ENCODE measurements around the gene MYOG.

The MYOG gene

DNA sequence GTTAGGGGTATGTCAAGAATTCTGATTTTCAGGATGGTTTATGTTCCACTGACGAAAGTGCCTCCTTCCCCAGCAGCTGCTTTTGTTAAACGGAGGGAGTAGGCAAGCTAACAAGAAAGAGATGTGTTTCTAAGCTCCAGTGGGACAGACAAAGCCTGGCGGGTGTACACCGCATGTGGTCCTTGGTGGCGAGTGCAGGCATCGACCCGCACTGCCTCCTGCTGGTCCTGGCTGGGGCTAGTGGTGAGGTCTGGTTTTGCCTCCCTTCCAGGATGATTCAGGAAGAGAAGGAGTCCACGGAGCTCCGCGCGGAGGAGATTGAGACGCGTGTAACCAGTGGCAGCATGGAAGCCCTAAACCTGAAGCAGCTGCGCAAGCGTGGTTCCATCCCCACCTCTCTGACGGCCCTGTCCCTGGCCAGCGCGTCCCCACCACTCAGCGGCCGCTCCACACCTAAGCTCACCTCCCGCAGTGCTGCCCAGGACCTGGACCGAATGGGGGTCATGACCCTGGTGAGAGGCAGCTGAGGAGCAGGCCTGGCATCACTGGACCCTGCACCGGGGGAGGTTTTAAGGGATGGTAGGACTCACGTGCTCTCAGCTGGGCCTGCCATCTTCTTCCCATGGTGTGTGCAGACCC lies 30.5 kb downstream of the MYOG start:
- Histone ChIP-seq H3K4me3 (ENCODE audit: insufficient read length, low read depth) (no peak overlapping the region), H3K36me3 (ENCODE audit: insufficient read depth, insufficient read length, low read length) (peaks cover 18% of the 10 kb centered on the region), H3K27me3 (ENCODE audit: insufficient read depth, insufficient read length) (no peaks in the 10 kb centered on the region), H3K4me1 (ENCODE audit: insufficient read depth, insufficient read length) (peaks cover 39% of the 10 kb centered on the region), H3K9me3 (ENCODE audit: insufficient read depth, low read length) (no peaks in the 10 kb centered on the region), H3K9ac (ENCODE audit: insufficient read length, low read depth) (no peak overlapping the region)
- DNase-seq (ENCODE audit: low read depth, low spot score): peak; percentile 54
- TF ChIP-seq SUZ12 (IDR thresholded peaks at IDR 0.05; ENCODE audit: extremely low read depth, insufficient read depth, insufficient read length) (no peak), YY1 (IDR thresholded peaks at IDR 0.05; ENCODE audit: insufficient read depth, insufficient read length) (no peak), ZNF274 (IDR thresholded peaks at IDR 0.05; ENCODE audit: low read depth, low read length) (no peak)

DNA sequence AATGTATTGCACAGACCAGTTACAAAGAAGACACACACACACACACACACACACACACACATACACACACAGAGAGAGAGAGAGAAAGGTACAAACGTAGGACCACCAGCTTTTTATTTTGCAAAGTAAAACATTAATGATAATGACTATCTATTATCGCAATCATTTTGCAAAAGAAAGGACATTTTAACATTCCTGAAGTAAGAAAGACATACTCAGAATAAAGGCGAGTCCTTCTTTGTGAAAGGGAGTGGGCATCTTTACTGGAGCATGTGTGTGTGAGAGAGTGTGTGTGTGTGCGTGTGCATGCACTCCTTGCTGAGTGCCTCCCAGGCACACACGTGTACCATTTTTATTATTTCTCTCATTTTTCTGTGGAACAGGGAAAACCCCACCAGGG lies 31.2 kb downstream of the MYOG start:
- no peak overlapping the region for H3K4me3 ChIP-seq (ENCODE audit: insufficient read length, low read depth)
- no peaks in the 10 kb centered on the region for H3K27me3 ChIP-seq (ENCODE audit: insufficient read depth, insufficient read length)
- H3K36me3 ChIP-seq (ENCODE audit: insufficient read depth, insufficient read length, low read length): peaks cover 15% of the 10 kb centered on the region
- DNase-seq (ENCODE audit: low read depth, low spot score): no peak
- TF ChIP-seq ZNF274 (IDR thresholded peaks at IDR 0.05; ENCODE audit: low read depth, low read length) (no peak), SUZ12 (IDR thresholded peaks at IDR 0.05; ENCODE audit: extremely low read depth, insufficient read depth, insufficient read length) (no peak), YY1 (IDR thresholded peaks at IDR 0.05; ENCODE audit: insufficient read depth, insufficient read length) (no peak)
- peaks cover 37% of the 10 kb centered on the region for H3K4me1 ChIP-seq (ENCODE audit: insufficient read depth, insufficient read length)
- no peaks in the 10 kb centered on the region for H3K9me3 ChIP-seq (ENCODE audit: insufficient read depth, low read length)
- H3K9ac ChIP-seq (ENCODE audit: insufficient read length, low read depth): no peak overlapping the region

DNA sequence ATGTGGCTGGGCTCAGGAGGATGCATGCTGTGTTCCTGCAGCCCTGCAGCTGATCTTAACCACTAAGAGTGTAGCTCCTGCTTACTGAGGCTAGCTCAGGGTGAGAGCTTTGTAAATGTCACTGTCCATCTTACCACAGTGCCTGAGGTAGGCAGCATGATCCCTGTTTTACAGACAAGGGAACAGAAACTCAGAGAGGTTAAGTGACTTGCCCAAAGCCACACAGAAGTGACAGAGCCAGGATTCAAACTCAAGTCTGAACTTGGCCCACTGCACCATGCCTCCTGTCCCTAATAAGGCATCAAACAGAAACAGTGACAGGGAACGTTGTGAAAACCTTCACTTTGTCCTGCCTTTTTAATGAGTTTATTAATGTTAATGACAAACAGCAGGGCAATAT lies 31.6 kb downstream of the MYOG start:
- no peak for TF ChIP-seq ZNF274 (IDR thresholded peaks at IDR 0.05; ENCODE audit: low read depth, low read length)
- TF ChIP-seq YY1 (IDR thresholded peaks at IDR 0.05; ENCODE audit: insufficient read depth, insufficient read length): no peak
- TF ChIP-seq SUZ12 (IDR thresholded peaks at IDR 0.05; ENCODE audit: extremely low read depth, insufficient read depth, insufficient read length): no peak
- H3K9me3 ChIP-seq (ENCODE audit: insufficient read depth, low read length): no peaks in the 10 kb centered on the region
- no peaks in the 10 kb centered on the region for H3K27me3 ChIP-seq (ENCODE audit: insufficient read depth, insufficient read length)
- no peak for DNase-seq (ENCODE audit: low read depth, low spot score)
- H3K9ac ChIP-seq (ENCODE audit: insufficient read length, low read depth): no peak overlapping the region
- peaks cover 39% of the 10 kb centered on the region for H3K4me1 ChIP-seq (ENCODE audit: insufficient read depth, insufficient read length)
- no peak overlapping the region for H3K4me3 ChIP-seq (ENCODE audit: insufficient read length, low read depth)
- peaks cover 13% of the 10 kb centered on the region for H3K36me3 ChIP-seq (ENCODE audit: insufficient read depth, insufficient read length, low read length)

DNA sequence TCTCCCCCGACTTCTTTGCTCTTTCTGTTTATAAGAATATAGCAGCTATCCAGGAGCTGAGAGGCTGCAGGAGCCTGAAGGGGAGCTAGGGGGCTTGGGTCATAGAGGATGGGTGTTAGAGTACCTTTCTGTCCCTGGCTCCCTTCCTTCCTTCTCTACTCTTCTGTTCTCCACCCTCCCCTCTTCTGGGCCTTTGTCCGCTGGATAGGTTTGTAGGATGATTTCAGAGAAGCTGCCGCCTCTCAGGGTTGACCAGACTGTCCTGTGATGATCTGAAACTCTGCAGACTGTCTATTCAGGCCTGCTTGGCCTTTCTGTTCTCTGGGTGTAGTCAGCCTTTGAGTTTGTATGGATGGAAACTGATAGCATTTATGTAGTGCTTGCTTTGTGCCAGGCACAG lies 33.2 kb downstream of the MYOG start:
- DNase-seq (ENCODE audit: low read depth, low spot score): no peak
- Histone ChIP-seq H3K36me3 (ENCODE audit: insufficient read depth, insufficient read length, low read length) (peaks cover 13% of the 10 kb centered on the region), H3K4me1 (ENCODE audit: insufficient read depth, insufficient read length) (peaks cover 35% of the 10 kb centered on the region), H3K27me3 (ENCODE audit: insufficient read depth, insufficient read length) (no peaks in the 10 kb centered on the region), H3K4me3 (ENCODE audit: insufficient read length, low read depth) (no peak overlapping the region), H3K9ac (ENCODE audit: insufficient read length, low read depth) (no peak overlapping the region), H3K9me3 (ENCODE audit: insufficient read depth, low read length) (no peaks in the 10 kb centered on the region)
- TF ChIP-seq ZNF274 (IDR thresholded peaks at IDR 0.05; ENCODE audit: low read depth, low read length): no peak
- TF ChIP-seq SUZ12 (IDR thresholded peaks at IDR 0.05; ENCODE audit: extremely low read depth, insufficient read depth, insufficient read length): no peak
- no peak for TF ChIP-seq YY1 (IDR thresholded peaks at IDR 0.05; ENCODE audit: insufficient read depth, insufficient read length)

DNA sequence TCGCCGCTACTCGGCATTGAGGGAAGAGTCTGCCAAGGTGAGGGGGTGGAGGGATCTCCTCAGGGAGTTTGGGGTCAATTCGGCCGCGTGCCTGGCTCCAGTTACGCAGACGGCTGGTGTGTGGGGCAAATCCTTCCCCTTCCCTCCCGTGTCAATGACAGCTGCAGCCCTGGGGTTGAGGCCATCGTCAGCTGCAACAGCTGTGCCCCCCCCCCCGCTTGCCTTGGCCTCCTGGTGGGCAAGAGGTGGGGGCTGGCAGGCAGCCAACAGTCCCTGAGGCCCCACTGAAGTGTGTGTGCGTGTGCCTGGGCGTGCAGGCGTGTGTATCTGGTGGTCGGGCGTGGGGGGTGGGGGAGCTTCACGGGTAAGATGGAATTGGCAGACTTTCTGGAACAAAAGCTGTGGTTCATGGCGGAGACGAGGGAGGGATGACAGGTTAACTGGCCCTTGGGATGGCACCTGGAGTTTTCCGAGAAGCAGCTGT lies 33.9 kb downstream of the MYOG start:
- no peak for DNase-seq (ENCODE audit: low read depth, low spot score)
- no peak overlapping the region for H3K9ac ChIP-seq (ENCODE audit: insufficient read length, low read depth)
- H3K4me3 ChIP-seq (ENCODE audit: insufficient read length, low read depth): no peak overlapping the region
- H3K9me3 ChIP-seq (ENCODE audit: insufficient read depth, low read length): no peaks in the 10 kb centered on the region
- TF ChIP-seq ZNF274 (IDR thresholded peaks at IDR 0.05; ENCODE audit: low read depth, low read length) (no peak), YY1 (IDR thresholded peaks at IDR 0.05; ENCODE audit: insufficient read depth, insufficient read length) (no peak), SUZ12 (IDR thresholded peaks at IDR 0.05; ENCODE audit: extremely low read depth, insufficient read depth, insufficient read length) (no peak)
- H3K27me3 ChIP-seq (ENCODE audit: insufficient read depth, insufficient read length): no peaks in the 10 kb centered on the region
- H3K36me3 ChIP-seq (ENCODE audit: insufficient read depth, insufficient read length, low read length): peaks cover 13% of the 10 kb centered on the region
- peaks cover 34% of the 10 kb centered on the region for H3K4me1 ChIP-seq (ENCODE audit: insufficient read depth, insufficient read length)

DNA sequence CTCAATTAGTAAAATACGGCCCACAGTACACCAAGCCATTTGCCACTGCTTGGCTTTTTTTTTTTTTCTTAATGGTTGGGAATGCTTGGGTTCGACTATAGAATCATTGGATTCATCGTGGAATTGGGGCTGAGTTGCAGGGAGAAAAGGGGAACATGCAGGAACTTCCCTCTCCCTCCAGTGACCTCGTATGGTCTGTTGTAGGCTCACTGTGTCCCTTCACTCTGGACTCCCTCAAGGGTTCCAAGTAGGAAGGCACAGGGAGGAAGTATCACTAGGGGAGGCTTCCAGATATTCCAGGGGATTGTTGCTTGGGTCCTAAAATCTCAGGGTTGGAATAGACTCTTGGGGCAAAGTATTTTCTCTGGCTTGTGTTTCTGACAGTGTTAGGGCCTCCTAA lies 35.0 kb downstream of the MYOG start:
- Histone ChIP-seq H3K4me3 (ENCODE audit: insufficient read length, low read depth) (no peak overlapping the region), H3K9me3 (ENCODE audit: insufficient read depth, low read length) (no peaks in the 10 kb centered on the region), H3K36me3 (ENCODE audit: insufficient read depth, insufficient read length, low read length) (peaks cover 11% of the 10 kb centered on the region), H3K9ac (ENCODE audit: insufficient read length, low read depth) (no peak overlapping the region), H3K27me3 (ENCODE audit: insufficient read depth, insufficient read length) (no peaks in the 10 kb centered on the region), H3K4me1 (ENCODE audit: insufficient read depth, insufficient read length) (peaks cover 27% of the 10 kb centered on the region)
- no peak for DNase-seq (ENCODE audit: low read depth, low spot score)
- no peak for TF ChIP-seq ZNF274 (IDR thresholded peaks at IDR 0.05; ENCODE audit: low read depth, low read length)
- no peak for TF ChIP-seq YY1 (IDR thresholded peaks at IDR 0.05; ENCODE audit: insufficient read depth, insufficient read length)
- TF ChIP-seq SUZ12 (IDR thresholded peaks at IDR 0.05; ENCODE audit: extremely low read depth, insufficient read depth, insufficient read length): no peak

DNA sequence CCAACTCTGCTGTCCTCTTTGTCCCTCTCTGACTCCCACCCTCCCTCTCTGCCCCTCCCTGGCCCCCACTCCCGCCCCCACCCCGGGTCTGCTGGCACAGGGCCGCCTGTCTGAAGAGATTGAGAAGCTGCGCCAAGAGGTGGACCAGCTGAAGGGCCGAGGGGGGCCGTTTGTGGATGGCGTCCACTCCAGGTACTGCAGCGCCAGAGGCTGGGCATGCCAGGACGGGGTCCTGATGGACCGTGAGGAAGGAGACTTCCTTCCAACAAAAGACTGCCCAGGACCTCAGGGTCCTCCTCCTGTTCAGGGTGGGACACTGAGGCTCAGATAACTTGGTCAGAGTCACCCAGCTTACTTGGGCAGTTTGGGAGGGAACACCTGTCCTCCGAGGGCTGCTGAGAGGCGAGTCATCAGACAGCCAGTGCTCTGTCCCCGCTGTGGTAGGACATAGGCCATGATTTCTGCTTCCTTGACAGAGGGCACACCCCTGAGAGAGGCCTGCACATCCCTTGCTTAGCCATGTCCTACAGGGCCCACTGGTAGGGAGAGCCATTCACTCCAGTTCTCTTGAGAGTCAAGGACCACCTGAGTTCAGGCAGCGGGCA lies 36.1 kb downstream of the MYOG start:
- H3K9me3 ChIP-seq (ENCODE audit: insufficient read depth, low read length): no peaks in the 10 kb centered on the region
- no peaks in the 10 kb centered on the region for H3K27me3 ChIP-seq (ENCODE audit: insufficient read depth, insufficient read length)
- no peak for DNase-seq (ENCODE audit: low read depth, low spot score)
- H3K36me3 ChIP-seq (ENCODE audit: insufficient read depth, insufficient read length, low read length): peaks cover 10% of the 10 kb centered on the region
- no peak for TF ChIP-seq YY1 (IDR thresholded peaks at IDR 0.05; ENCODE audit: insufficient read depth, insufficient read length)
- no peak for TF ChIP-seq SUZ12 (IDR thresholded peaks at IDR 0.05; ENCODE audit: extremely low read depth, insufficient read depth, insufficient read length)
- no peak for TF ChIP-seq ZNF274 (IDR thresholded peaks at IDR 0.05; ENCODE audit: low read depth, low read length)
- H3K4me3 ChIP-seq (ENCODE audit: insufficient read length, low read depth): no peak overlapping the region
- H3K9ac ChIP-seq (ENCODE audit: insufficient read length, low read depth): no peak overlapping the region
- H3K4me1 ChIP-seq (ENCODE audit: insufficient read depth, insufficient read length): peaks cover 22% of the 10 kb centered on the region
